DMS 273 (cell line): Measurements from ENCODE around the gene CXCR3.
"Not testable (repeated sequence)": the region's sequence is repeated elsewhere in the genome, so short reads cannot be mapped to it uniquely, and the experiment has no call there.

Experiments used
- DNase-seq: peaks from one replicate; lab custom pipeline; 2025; ENCODE audit not compliant: unreplicated experiment; lab: John Stamatoyannopoulos, UW

Gene CXCR3

DNA sequence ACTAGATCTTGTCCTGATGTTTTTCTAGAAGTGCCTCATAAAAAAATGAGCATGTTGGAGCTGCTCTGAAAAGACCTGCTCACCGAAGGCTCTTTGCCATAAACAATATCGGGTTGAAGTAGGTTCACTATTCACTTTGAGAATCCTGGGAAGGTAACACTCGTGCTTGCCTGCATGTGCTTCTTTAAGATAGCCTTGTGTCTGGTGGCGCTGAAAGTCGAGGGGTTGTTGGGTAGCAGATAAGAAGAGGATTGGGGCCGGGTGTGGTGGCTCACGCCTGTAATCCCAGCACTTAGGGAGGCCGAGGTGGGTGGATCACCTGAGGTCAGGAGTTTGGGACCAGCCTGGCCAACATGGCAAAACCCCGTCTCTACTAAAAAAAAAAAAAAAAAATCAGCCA, 6.6 kb downstream of the CXCR3 start:
- DNase-seq, result not testable (repeated sequence)

GRCh38 chrX:71609095-71609750, 9.1 kb downstream of the CXCR3 start:
- no peak for DNase-seq

DNA sequence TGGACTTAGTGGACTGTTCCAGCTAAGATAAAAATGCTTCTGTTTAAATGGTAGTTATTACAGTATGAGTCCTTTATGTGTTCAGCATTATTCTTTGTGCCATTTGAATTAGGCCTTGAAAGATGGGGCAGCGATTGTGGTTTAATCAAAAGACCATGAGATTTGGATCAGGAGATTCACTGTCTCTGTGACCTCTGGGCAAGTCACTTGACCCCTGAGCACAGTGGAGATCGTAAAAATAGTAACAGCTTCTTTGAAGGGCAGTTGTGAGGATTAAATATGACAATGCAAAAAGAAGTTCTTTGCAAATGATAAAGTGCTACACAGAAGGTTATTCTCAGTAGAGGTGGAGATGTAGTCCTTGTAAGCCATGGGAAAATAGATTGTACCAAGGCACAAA, 10.8 kb downstream of the CXCR3 start:
- DNase-seq, result no peak

DNA sequence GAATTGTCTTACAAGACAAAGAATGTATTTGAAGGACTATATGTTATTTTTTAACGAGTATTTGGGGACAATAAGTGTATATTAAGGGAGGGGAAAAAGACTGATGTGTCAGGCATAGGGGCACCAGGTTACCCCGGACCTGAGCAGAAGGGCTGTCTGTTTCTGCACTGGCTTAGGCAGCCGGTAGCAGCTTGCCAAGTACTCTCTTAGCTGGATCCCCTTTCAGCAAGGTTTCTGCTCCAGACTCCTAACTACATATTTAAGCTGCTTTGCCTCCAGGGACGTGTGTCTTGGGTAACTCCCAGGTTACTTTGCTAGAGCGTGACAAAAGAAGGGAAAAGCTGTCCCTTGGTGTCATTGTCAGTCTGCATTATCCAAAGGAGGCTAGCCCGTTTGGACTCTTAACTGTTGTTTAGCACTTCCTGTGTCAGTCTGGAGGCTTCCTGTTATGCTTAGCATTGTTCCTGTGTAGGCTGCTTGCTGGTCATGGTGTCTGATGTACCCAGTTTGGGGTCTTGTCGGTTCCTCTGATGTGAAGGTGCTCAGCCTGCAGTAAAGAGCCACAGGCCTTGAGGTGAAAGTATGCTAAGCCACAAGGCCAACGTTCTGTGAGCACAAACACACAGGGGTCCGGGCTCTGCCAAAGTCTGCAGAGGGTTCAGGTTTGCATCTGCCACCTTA, 11.6 kb downstream of the CXCR3 start:
- no peak for DNase-seq

GRCh38 chrX:71604796-71605568, 13.3 kb downstream of the CXCR3 start:
- DNase-seq, result no peak

GRCh38 chrX:71604141-71604540, 14.2 kb downstream of the CXCR3 start:
- DNase-seq, result no peak

DNA sequence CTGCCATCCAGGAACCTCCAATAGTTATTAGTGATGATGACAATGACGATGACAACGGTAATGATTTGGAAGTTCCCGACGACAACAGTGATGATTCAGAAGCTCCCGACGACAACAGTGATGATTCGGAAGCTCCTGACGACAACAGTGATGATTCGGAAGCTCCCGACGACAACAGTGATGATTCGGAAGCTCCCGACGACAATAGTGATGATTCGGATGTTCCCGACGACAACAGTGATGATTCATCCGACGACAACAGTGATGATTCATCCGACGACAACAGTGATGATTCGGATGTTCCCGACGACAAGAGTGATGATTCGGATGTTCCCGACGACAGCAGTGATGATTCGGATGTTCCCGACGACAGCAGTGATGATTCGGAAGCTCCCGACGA, 14.7 kb downstream of the CXCR3 start:
- no peak for DNase-seq

DNA sequence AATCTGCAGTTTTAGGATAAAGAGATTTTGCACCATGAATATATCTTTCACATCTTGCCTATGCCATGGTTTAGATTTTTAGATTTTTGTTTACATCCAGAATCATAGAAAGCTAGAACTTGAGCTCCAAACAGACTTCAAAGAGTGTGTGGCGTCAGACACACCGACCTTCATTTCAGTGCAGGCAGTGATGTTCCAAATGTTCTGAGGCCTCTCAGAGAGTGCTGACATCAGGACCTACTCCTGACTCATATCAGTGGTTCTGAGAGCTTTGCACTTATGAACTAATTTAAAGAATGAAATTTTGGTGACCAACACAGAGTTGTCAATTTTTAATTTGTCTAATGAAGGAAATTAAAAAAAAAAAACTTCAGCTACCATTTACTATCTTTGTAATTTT, 18.3 kb downstream of the CXCR3 start:
- no peak for DNase-seq

DNA sequence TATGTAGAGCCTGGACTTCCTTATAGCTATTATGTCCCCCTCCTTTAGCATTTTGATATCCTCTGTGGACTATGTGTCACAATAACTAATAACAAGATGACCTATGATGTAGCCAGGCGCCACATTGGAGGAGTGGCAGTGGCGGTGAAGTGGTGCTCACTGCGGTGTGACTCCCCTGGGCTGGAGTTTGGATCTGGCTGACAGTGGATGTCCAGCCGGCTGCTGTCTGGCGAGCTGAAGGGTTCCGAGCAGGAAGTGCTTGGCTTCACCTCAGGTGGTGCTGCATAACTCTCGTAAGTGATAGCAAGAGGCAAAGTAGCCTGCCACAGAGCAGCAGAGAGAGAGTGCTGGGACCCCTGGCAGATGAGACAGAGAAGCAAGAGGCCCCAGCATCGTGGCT, 25.1 kb downstream of the CXCR3 start:
- not testable (repeated sequence) for DNase-seq

- no peak for DNase-seq
These were observed 31.4 kb downstream of the CXCR3 start for GRCh38 chrX:71586929-71587328.

DNA sequence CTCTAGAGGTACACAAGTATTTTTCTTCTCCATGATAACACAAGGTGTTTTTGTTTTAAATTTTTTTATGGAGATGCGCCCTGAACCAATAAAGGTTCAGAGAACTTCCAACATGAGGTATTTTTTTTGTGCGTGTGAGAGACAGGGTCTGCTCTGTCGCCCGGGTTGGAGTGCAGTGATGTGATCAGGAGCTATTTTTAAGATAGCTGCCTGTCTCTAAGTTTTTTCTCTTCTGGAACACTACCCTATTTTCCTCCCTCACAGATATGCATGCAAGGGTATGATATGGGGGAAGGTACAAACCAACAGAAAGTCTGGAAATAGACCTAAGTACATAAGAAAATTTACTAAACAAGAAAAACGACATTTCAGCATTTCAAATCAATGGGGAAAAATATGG, 37.1 kb downstream of the CXCR3 start:
- DNase-seq, result no peak

DNA sequence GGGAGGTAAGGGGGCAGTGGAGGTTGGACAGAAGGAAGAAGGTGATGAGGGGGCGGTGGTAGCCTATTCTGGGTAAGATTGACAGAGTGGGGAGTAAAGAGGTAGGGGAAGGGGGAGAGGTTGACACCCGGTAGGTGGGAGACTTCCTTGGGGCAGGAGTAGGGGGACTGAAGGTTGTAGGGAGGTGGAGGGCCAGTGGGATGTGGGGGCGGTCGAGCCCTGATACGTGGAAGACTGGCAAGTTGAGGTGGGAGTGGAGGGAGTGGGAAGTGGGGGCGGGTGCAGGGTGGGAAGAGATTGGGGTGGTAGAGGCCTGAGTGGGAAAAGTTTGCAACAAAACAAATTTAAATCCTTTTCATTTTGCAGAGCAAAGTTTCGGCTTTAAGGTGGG, 38.3 kb downstream of the CXCR3 start:
- DNase-seq, result no peak

- DNase-seq, result no peak
These were observed 38.9 kb downstream of the CXCR3 start for GRCh38 chrX:71579136-71579989.

- DNase-seq, result no peak
These were observed 39.8 kb downstream of the CXCR3 start, which contains the start of gene GCNA for GRCh38 chrX:71578253-71579135. Gene GCNA (plus strand): TSS chrX:71578437. CDS start chrX:71580822, 2,385 bp downstream.

GRCh38 chrX:71577682-71578081, 40.6 kb downstream of the CXCR3 start:
- DNase-seq, result no peak

DNA sequence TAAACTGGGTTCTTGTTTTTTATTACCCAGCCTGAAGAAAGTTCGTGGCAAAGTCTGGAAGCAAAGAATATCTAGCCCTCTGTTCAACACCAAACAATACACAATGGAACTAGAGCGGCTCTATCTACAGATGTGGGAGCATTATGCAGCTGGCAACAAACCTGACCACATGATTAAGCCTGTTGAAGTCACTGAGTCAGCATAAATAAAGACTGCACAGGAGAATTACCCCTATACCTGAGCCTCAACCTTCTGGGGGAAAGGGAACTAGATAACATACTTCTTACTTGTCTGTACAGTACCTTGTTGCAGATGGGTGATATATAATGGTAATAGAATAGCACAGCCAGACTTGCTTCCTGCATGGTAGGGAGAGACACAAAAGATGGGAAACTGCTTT, 44.7 kb downstream of the CXCR3 start:
- no peak for DNase-seq

- DNase-seq, result not testable (repeated sequence)
These were observed 46.9 kb downstream of the CXCR3 start for GRCh38 chrX:71571390-71571789.
